Measurements from ENCODE around the gene PIM1.

DNA sequence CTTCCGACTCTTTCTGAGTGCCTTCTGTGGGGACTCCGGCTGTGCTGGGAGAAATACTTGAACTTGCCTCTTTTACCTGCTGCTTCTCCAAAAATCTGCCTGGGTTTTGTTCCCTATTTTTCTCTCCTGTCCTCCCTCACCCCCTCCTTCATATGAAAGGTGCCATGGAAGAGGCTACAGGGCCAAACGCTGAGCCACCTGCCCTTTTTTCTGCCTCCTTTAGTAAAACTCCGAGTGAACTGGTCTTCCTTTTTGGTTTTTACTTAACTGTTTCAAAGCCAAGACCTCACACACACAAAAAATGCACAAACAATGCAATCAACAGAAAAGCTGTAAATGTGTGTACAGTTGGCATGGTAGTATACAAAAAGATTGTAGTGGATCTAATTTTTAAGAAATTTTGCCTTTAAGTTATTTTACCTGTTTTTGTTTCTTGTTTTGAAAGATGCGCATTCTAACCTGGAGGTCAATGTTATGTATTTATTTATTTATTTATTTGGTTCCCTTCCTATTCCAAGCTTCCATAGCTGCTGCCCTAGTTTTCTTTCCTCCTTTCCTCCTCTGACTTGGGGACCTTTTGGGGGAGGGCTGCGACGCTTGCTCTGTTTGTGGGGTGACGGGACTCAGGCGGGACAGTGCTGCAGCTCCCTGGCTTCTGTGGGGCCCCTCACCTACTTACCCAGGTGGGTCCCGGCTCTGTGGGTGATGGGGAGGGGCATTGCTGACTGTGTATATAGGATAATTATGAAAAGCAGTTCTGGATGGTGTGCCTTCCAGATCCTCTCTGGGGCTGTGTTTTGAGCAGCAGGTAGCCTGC is 4.8 kb downstream of the PIM1 start:
- TF ChIP-seq CTCF (conservative IDR thresholded peaks at IDR 0.05; ENCODE audit: low read depth, low read length) (no peak), EZH2 (IDR thresholded peaks at IDR 0.05; ENCODE audit: borderline replicate concordance, low read depth, low read length, poor library complexity, severe bottlenecking) (no peak)

Measured in A673 (cell line).